Measurements from ENCODE around the gene GDPD5. TPM values are rescaled to one million over a fixed set of nuclear protein-coding genes. Genes with fewer than 3 reads are reported as not detected.

The GDPD5 gene
- total and polyA plus RNA-seq, 9 of the 15 experiments (the other 6 are each of a cell fraction or from before 2014, with no cell fraction given): 0.32 to 27.3 (median 8.0) TPM

GRCh38 chr11:75534259-75535069 lies 8.7 kb upstream of the GDPD5 start (continued):
- TF ChIP-seq FOXJ2 (tag; IDR thresholded peaks at IDR 0.05) (peak; percentile 66), RBM25 (IDR thresholded peaks at IDR 0.05; ENCODE audit: low read depth, low read length, severe bottlenecking) (no peak), IFI16 (CRISPR knock-in tag; IDR thresholded peaks at IDR 0.05) (no peak), RNF219 (CRISPR knock-in tag; IDR thresholded peaks at IDR 0.05) (no peak), BCOR (IDR thresholded peaks at IDR 0.05) (no peak; the same call in none of the 2 replicates), LCOR (CRISPR knock-in tag; IDR thresholded peaks at IDR 0.05) (peak; percentile 87), CREBBP (IDR thresholded peaks at IDR 0.05; ENCODE audit: low read depth, low read length) (no peak), CLOCK (CRISPR knock-in tag; IDR thresholded peaks at IDR 0.05; ENCODE audit: borderline replicate concordance) (0 out of 2 replicates have a peak, but pooled peaks have one; percentile 71), CGGBP1 (CRISPR knock-in tag; IDR thresholded peaks at IDR 0.05) (no peak), CC2D1A (IDR thresholded peaks at IDR 0.05) (peak; percentile 96), NCOR1 (IDR thresholded peaks at IDR 0.05) (peak; percentile 97), ZNF174 (CRISPR knock-in tag; IDR thresholded peaks at IDR 0.05) (no peak), U2AF2 (optimal IDR thresholded peaks at IDR 0.05; ENCODE audit: low read depth, low read length) (no peak), CTCF (IDR thresholded peaks at IDR 0.05 in 2 of 3, conservative IDR thresholded peaks at IDR 0.05 in 1 of 3; ENCODE audit: insufficient read depth in 2 of 3, low read depth in 1 of 3, low read length in 3 of 3) (0 out of 6 replicates have a peak, but pooled peaks of 1 of the 3 experiments have one; percentile 2), HLTF (IDR thresholded peaks at IDR 0.05) (no peak; the same call in 1 of the 2 replicates), OTX1 (CRISPR knock-in tag; IDR thresholded peaks at IDR 0.05) (no peak), ZNF239 (CRISPR knock-in tag; IDR thresholded peaks at IDR 0.05) (peak; percentile 9; the same call in 1 of the 2 replicates), E4F1 (CRISPR knock-in tag; IDR thresholded peaks at IDR 0.05; ENCODE audit: borderline replicate concordance) (no peak), ZFP1 (CRISPR knock-in tag; IDR thresholded peaks at IDR 0.05) (no peak)
